SU-DHL-6 (cell line): ENCODE results near the gene THOP1.
A peak's percentile ranks its signal among the peaks of the same experiment; 100 is the strongest.

ENCODE experiments used
- H2AFZ ChIP-seq: fragments of 200-600 bp; sonication (generic); 2 replicates; pipeline ENCODE4 v1.6.1; 2014; ENCODE audit warnings: low read depth, mild to moderate bottlenecking, moderate library complexity, mixed read lengths, antibody characterized with exemption, low read length; ENCODE audit not compliant: severe bottlenecking
- H3F3A ChIP-seq: fragments of 200-600 bp; shearing (Covaris generic); 2 replicates; pipeline ENCODE4 v1.6.0; 2016; ENCODE audit warnings: antibody characterized with exemption, mild to moderate bottlenecking; ENCODE audit not compliant: insufficient read depth
- H3K27ac ChIP-seq: fragments of 200-600 bp; sonication (generic); 2 replicates; pipeline ENCODE4 v1.5.1; 2016; ENCODE audit warnings: low read depth, mild to moderate bottlenecking, low read length, moderate library complexity, mixed read lengths
- H3K27me3 ChIP-seq: fragments of 200-600 bp; sonication (generic), shearing (Covaris generic); 2 replicates; pipeline ENCODE4 v1.6.0; 2014; ENCODE audit warnings: mild to moderate bottlenecking, low read length
- H3K36me3 ChIP-seq: fragments of 200-600 bp; sonication (generic); 2 replicates; pipeline ENCODE4 v1.6.1; 2014; ENCODE audit warnings: mild to moderate bottlenecking, low read length, mixed read lengths
- H3K4me2 ChIP-seq: fragments of 300-600, 200-600 bp; shearing (Covaris generic), sonication (generic); 2 replicates; pipeline ENCODE4 v1.6.0; 2014; ENCODE audit warnings: low read length, low read depth, mild to moderate bottlenecking; ENCODE audit not compliant: poor library complexity, severe bottlenecking
- H3K4me3 ChIP-seq: fragments of 200-600 bp; sonication (generic); 2 replicates; pipeline ENCODE4 v1.5.1; 2014; ENCODE audit warnings: antibody characterized with exemption, low read length, mild to moderate bottlenecking, mixed read lengths; ENCODE audit not compliant: insufficient read depth, poor library complexity, severe bottlenecking
- H3K79me2 ChIP-seq: fragments of 200-600 bp; sonication (generic); 2 replicates; pipeline ENCODE4 v1.6.1; 2014; ENCODE audit warnings: mild to moderate bottlenecking, low read length, moderate library complexity; ENCODE audit not compliant: insufficient read depth
- H3K9ac ChIP-seq: fragments of 200-600 bp; sonication (generic); 2 replicates; pipeline ENCODE4 v1.7.0; 2014; ENCODE audit warnings: mild to moderate bottlenecking, low read length
- H3K9me2 ChIP-seq: fragments of 200-600 bp; sonication (generic); replicated peaks from 2 replicates; pipeline ENCODE4 v1.6.1; 2014; ENCODE audit warnings: low read length; ENCODE audit not compliant: insufficient read depth
- H3K9me3 ChIP-seq: fragments of 200-600 bp; sonication (generic); 2 replicates; pipeline ENCODE4 v1.6.1; 2014; ENCODE audit warnings: low read length, mixed read lengths; ENCODE audit not compliant: insufficient read depth
- H4K20me1 ChIP-seq: fragments of 200-600 bp; sonication (generic); 2 replicates; pipeline ENCODE4 v1.6.1; 2014; ENCODE audit warnings: low read depth, mild to moderate bottlenecking, antibody characterized with exemption, low read length, moderate library complexity, mixed read lengths
- CTCF ChIP-seq: fragments of 200-600 bp; sonication (generic); IDR thresholded peaks from one replicate; pipeline ENCODE4 v1.5.1; 2017; ENCODE audit warnings: antibody characterized with exemption, mild to moderate bottlenecking, low read length, moderate library complexity; ENCODE audit not compliant: insufficient read depth, poor library complexity, severe bottlenecking
- EZH2phosphoT487 ChIP-seq: fragments of 200-600 bp; sonication (generic), shearing (Covaris generic); conservative IDR thresholded peaks from 2 replicates; pipeline ENCODE4 v1.6.1; 2018; ENCODE audit warnings: mild to moderate bottlenecking, antibody characterized with exemption, low read length, moderate library complexity, mixed read lengths

The THOP1 gene

GRCh38 chr19:2820112-2820702 lies 34.9 kb downstream of the THOP1 start:
- H4K20me1 ChIP-seq: no peaks in the 10 kb centered on the region
- H3K9ac ChIP-seq: peak overlapping the region; percentile 68
- H3K79me2 ChIP-seq: no peaks in the 10 kb centered on the region
- no peak overlapping the region for H3K27ac ChIP-seq
- no peaks in the 10 kb centered on the region for H3K36me3 ChIP-seq
- H3K9me2 ChIP-seq: no peaks in the 10 kb centered on the region
- H3K27me3 ChIP-seq: no peaks in the 10 kb centered on the region
- H3K4me2 ChIP-seq: peak overlapping the region; percentile 86
- H2AFZ ChIP-seq: peak overlapping the region; percentile 20
- no peaks in the 10 kb centered on the region for H3F3A ChIP-seq
- TF ChIP-seq CTCF (no peak), EZH2phosphoT487 (no peak)
- peak overlapping the region; percentile 60 for H3K4me3 ChIP-seq
- no peaks in the 10 kb centered on the region for H3K9me3 ChIP-seq

- no peaks in the 10 kb centered on the region for H3K27me3 ChIP-seq
- H3K27ac ChIP-seq: no peak overlapping the region
- TF ChIP-seq EZH2phosphoT487: no peak
- no peak for TF ChIP-seq CTCF
- H3K9me2 ChIP-seq: no peaks in the 10 kb centered on the region
- no peak overlapping the region for H3K4me2 ChIP-seq
- H3K4me3 ChIP-seq: no peak overlapping the region
- H3F3A ChIP-seq: no peaks in the 10 kb centered on the region
- H3K9ac ChIP-seq: no peak overlapping the region
- no peaks in the 10 kb centered on the region for H3K9me3 ChIP-seq
- H3K79me2 ChIP-seq: no peaks in the 10 kb centered on the region
- H2AFZ ChIP-seq: no peak overlapping the region
- H4K20me1 ChIP-seq: no peaks in the 10 kb centered on the region
- no peaks in the 10 kb centered on the region for H3K36me3 ChIP-seq
These were observed 37.5 kb downstream of the THOP1 start for GRCh38 chr19:2822846-2823245.

GRCh38 chr19:2823646-2824045 lies 38.3 kb downstream of the THOP1 start:
- H4K20me1 ChIP-seq: no peaks in the 10 kb centered on the region
- no peaks in the 10 kb centered on the region for H3K9me2 ChIP-seq
- no peaks in the 10 kb centered on the region for H3K79me2 ChIP-seq
- H3K4me3 ChIP-seq: no peak overlapping the region
- no peaks in the 10 kb centered on the region for H3K9me3 ChIP-seq
- no peaks in the 10 kb centered on the region for H3K27me3 ChIP-seq
- TF ChIP-seq EZH2phosphoT487 (no peak), CTCF (no peak)
- H3K9ac ChIP-seq: no peak overlapping the region
- H2AFZ ChIP-seq: no peak overlapping the region
- H3K36me3 ChIP-seq: no peaks in the 10 kb centered on the region
- H3K4me2 ChIP-seq: no peak overlapping the region
- H3F3A ChIP-seq: no peaks in the 10 kb centered on the region
- no peak overlapping the region for H3K27ac ChIP-seq
